ENCODE results near the gene CDH13.

The CDH13 gene

DNA sequence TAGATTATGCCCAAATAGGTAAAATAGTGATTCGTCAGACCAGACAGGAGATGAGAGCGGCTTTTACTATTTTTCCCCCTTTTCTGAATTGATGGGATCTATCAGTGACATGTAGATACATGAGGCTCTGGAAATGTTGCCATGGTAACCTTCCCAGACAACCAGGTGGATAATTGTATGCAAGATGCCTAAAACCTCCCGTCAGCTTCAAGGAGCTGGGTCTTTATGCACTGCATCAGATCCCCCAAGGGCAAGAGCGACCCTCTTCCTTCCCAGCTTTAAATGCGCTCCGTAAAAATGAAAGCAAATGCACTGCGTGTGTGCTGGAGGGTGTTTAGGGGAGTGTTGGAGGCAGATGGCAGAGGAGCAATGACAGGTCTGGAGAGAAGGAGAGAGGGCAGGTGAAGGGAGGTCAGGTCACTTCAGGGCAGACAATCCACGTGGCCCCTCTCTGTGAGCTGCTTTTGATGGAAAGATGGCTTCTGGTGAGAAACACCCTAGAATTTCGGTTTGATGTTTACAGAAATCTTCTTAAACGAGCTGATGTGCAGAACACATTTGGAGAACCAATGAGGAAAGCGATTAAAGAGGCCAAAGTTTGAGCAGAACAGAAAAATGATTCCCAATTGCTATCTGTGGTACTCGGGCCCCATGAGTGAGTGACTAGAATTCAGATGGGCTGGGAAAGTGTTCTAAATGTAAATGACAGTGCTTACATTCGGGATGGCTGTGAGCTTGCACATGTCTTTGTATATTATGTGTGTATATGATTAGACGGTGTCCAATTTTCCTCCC, 719.3 kb downstream of the CDH13 start (continued):
- TF ChIP-seq, protein P1, sequence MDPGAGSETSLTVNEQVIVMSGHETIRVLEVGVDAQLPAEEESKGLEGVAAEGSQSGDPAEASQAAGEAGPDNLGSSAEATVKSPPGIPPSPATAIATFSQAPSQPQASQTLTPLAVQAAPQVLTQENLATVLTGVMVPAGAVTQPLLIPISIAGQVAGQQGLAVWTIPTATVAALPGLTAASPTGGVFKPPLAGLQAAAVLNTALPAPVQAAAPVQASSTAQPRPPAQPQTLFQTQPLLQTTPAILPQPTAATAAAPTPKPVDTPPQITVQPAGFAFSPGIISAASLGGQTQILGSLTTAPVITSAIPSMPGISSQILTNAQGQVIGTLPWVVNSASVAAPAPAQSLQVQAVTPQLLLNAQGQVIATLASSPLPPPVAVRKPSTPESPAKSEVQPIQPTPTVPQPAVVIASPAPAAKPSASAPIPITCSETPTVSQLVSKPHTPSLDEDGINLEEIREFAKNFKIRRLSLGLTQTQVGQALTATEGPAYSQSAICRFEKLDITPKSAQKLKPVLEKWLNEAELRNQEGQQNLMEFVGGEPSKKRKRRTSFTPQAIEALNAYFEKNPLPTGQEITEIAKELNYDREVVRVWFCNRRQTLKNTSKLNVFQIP (CRISPR knock-in tag; IDR thresholded peaks at IDR 0.05; ENCODE audit: borderline replicate concordance, low read depth) = no peak

DNA sequence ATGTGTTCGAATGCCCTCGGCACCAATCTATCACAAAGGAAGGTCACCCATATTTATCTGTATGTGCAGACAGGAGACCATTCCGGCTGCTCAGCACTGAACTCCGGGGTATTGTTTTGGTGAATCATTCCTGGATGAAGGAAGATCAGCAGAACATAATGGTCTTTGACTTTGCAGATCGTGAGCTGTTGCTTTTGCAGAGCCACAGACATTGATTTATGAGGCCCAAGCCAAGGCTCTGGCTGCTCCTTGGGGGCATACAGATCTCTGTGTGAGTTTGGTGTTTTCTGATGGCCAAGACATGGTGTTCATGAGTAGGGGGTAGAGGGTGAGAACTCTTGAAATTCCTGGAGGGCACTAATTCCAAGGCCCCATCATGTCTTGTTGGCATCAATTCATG, 722.2 kb downstream of the CDH13 start:
- TF ChIP-seq, protein P2, sequence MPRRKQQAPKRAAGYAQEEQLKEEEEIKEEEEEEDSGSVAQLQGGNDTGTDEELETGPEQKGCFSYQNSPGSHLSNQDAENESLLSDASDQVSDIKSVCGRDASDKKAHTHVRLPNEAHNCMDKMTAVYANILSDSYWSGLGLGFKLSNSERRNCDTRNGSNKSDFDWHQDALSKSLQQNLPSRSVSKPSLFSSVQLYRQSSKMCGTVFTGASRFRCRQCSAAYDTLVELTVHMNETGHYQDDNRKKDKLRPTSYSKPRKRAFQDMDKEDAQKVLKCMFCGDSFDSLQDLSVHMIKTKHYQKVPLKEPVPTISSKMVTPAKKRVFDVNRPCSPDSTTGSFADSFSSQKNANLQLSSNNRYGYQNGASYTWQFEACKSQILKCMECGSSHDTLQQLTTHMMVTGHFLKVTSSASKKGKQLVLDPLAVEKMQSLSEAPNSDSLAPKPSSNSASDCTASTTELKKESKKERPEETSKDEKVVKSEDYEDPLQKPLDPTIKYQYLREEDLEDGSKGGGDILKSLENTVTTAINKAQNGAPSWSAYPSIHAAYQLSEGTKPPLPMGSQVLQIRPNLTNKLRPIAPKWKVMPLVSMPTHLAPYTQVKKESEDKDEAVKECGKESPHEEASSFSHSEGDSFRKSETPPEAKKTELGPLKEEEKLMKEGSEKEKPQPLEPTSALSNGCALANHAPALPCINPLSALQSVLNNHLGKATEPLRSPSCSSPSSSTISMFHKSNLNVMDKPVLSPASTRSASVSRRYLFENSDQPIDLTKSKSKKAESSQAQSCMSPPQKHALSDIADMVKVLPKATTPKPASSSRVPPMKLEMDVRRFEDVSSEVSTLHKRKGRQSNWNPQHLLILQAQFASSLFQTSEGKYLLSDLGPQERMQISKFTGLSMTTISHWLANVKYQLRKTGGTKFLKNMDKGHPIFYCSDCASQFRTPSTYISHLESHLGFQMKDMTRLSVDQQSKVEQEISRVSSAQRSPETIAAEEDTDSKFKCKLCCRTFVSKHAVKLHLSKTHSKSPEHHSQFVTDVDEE (CRISPR knock-in tag; IDR thresholded peaks at IDR 0.05) = no peak
- TF ChIP-seq OSR1 (CRISPR knock-in tag; IDR thresholded peaks at IDR 0.05) = no peak
- TF ChIP-seq CSDC2 (CRISPR knock-in tag; IDR thresholded peaks at IDR 0.05) = no peak
- TF ChIP-seq ESRRG (CRISPR knock-in tag; IDR thresholded peaks at IDR 0.05) = no peak
- TF ChIP-seq BACH2 (CRISPR knock-in tag; IDR thresholded peaks at IDR 0.05; ENCODE audit: borderline replicate concordance) = no peak
- TF ChIP-seq GLIS3 (CRISPR knock-in tag; IDR thresholded peaks at IDR 0.05) = no peak
- no peak for TF ChIP-seq ZNF8 (CRISPR knock-in tag; IDR thresholded peaks at IDR 0.05)
- TF ChIP-seq ARNTL (CRISPR knock-in tag; IDR thresholded peaks at IDR 0.05; ENCODE audit: borderline replicate concordance, low read depth) = no peak
- TF ChIP-seq PPARA (CRISPR knock-in tag; IDR thresholded peaks at IDR 0.05; ENCODE audit: borderline replicate concordance) = no peak
- no peak for TF ChIP-seq ZC3H10 (CRISPR knock-in tag; IDR thresholded peaks at IDR 0.05)
- TF ChIP-seq TCF4 (CRISPR knock-in tag; IDR thresholded peaks at IDR 0.05; ENCODE audit: borderline replicate concordance) = no peak
- no peak for TF ChIP-seq ZFP3 (CRISPR knock-in tag; IDR thresholded peaks at IDR 0.05)
- no peak for TF ChIP-seq ZNF70 (CRISPR knock-in tag; IDR thresholded peaks at IDR 0.05)
- TF ChIP-seq, protein P3, sequence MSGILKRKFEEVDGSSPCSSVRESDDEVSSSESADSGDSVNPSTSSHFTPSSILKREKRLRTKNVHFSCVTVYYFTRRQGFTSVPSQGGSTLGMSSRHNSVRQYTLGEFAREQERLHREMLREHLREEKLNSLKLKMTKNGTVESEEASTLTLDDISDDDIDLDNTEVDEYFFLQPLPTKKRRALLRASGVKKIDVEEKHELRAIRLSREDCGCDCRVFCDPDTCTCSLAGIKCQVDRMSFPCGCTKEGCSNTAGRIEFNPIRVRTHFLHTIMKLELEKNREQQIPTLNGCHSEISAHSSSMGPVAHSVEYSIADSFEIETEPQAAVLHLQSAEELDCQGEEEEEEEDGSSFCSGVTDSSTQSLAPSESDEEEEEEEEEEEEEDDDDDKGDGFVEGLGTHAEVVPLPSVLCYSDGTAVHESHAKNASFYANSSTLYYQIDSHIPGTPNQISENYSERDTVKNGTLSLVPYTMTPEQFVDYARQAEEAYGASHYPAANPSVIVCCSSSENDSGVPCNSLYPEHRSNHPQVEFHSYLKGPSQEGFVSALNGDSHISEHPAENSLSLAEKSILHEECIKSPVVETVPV (CRISPR knock-in tag; IDR thresholded peaks at IDR 0.05) = no peak
- no peak for TF ChIP-seq ZFP30 (CRISPR knock-in tag; IDR thresholded peaks at IDR 0.05)
- TF ChIP-seq, protein P4, sequence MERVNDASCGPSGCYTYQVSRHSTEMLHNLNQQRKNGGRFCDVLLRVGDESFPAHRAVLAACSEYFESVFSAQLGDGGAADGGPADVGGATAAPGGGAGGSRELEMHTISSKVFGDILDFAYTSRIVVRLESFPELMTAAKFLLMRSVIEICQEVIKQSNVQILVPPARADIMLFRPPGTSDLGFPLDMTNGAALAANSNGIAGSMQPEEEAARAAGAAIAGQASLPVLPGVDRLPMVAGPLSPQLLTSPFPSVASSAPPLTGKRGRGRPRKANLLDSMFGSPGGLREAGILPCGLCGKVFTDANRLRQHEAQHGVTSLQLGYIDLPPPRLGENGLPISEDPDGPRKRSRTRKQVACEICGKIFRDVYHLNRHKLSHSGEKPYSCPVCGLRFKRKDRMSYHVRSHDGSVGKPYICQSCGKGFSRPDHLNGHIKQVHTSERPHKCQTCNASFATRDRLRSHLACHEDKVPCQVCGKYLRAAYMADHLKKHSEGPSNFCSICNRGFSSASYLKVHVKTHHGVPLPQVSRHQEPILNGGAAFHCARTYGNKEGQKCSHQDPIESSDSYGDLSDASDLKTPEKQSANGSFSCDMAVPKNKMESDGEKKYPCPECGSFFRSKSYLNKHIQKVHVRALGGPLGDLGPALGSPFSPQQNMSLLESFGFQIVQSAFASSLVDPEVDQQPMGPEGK (CRISPR knock-in tag; IDR thresholded peaks at IDR 0.05; ENCODE audit: borderline replicate concordance) = no peak
- TF ChIP-seq SNAI2 (CRISPR knock-in tag; IDR thresholded peaks at IDR 0.05) = no peak

DNA sequence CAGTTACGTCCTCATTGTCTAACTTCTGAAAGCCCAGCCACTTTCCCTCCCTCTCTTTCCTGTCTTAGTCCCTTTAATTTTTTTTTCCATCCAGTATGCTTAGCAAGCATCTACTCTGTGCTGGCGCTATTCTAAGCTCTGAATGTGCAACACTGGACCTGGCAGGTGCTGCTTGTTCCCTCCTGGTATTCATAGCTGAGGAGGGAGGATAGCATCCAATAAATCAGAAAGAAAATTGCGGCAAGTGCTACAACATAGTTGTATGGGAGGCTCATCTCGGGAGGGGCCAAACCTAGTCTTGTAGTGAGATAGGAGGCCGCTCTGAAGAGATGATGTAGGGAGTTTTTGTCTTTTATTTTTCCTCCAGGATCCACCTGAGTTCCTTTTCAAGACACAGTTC, 723.7 kb downstream of the CDH13 start:
- TF ChIP-seq CSDC2 (CRISPR knock-in tag; IDR thresholded peaks at IDR 0.05) (no peak), OSR1 (CRISPR knock-in tag; IDR thresholded peaks at IDR 0.05) (no peak), PPARA (CRISPR knock-in tag; IDR thresholded peaks at IDR 0.05; ENCODE audit: borderline replicate concordance) (no peak), ZNF8 (CRISPR knock-in tag; IDR thresholded peaks at IDR 0.05) (no peak), BACH2 (CRISPR knock-in tag; IDR thresholded peaks at IDR 0.05; ENCODE audit: borderline replicate concordance) (no peak), ISL1 (CRISPR knock-in tag; IDR thresholded peaks at IDR 0.05) (no peak), ARNTL (CRISPR knock-in tag; IDR thresholded peaks at IDR 0.05; ENCODE audit: borderline replicate concordance, low read depth) (no peak), ZFP30 (CRISPR knock-in tag; IDR thresholded peaks at IDR 0.05) (no peak), ZFP3 (CRISPR knock-in tag; IDR thresholded peaks at IDR 0.05) (no peak), RARB (CRISPR knock-in tag; IDR thresholded peaks at IDR 0.05) (no peak), GLIS3 (CRISPR knock-in tag; IDR thresholded peaks at IDR 0.05) (no peak), TOX (CRISPR knock-in tag; IDR thresholded peaks at IDR 0.05; ENCODE audit: borderline replicate concordance) (no peak), ESRRG (CRISPR knock-in tag; IDR thresholded peaks at IDR 0.05) (no peak)
- TF ChIP-seq, protein P3 (CRISPR knock-in tag; IDR thresholded peaks at IDR 0.05) = no peak
- TF ChIP-seq, protein P2 (CRISPR knock-in tag; IDR thresholded peaks at IDR 0.05) = no peak
- TF ChIP-seq, protein P5, sequence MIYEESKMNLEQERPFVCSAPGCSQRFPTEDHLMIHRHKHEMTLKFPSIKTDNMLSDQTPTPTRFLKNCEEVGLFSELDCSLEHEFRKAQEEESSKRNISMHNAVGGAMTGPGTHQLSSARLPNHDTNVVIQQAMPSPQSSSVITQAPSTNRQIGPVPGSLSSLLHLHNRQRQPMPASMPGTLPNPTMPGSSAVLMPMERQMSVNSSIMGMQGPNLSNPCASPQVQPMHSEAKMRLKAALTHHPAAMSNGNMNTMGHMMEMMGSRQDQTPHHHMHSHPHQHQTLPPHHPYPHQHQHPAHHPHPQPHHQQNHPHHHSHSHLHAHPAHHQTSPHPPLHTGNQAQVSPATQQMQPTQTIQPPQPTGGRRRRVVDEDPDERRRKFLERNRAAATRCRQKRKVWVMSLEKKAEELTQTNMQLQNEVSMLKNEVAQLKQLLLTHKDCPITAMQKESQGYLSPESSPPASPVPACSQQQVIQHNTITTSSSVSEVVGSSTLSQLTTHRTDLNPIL (CRISPR knock-in tag; IDR thresholded peaks at IDR 0.05; ENCODE audit: low read depth) = no peak
- no peak for ATAC-seq

More for the DNA sequence above, 722.2 kb downstream of the CDH13 start:
- ATAC-seq = no peak

Measured in SK-N-SH treated with all-trans-retinoic acid at 6 μM for 48 hours (cell line).